HG03342 (cell line): ENCODE results near the gene GHITM.
"Not testable (repeated sequence)": the region's sequence is repeated elsewhere in the genome, so short reads cannot be mapped to it uniquely, and the experiment has no call there.

Source experiments
- ATAC-seq: cut with Tn5 transposase; IDR thresholded peaks from one replicate; pipeline ENCODE4 v1.9.1; 2021; ENCODE audit warnings: mild to moderate bottlenecking, moderate library complexity; ENCODE audit not compliant: unreplicated experiment

The GHITM gene

GRCh38 chr10:84139126-84140035 is at the start of gene GHITM:
GHITM (plus strand) TSS chr10:84139509; CDS start chr10:84141501, 1,992 bp downstream.
- peak; percentile 99 for ATAC-seq

- ATAC-seq = no peak
These were observed 43.4 kb upstream of the GHITM start for GRCh38 chr10:84095811-84096497.

- no peak for ATAC-seq
These were observed 41.4 kb upstream of the GHITM start for GRCh38 chr10:84097787-84098353.

DNA sequence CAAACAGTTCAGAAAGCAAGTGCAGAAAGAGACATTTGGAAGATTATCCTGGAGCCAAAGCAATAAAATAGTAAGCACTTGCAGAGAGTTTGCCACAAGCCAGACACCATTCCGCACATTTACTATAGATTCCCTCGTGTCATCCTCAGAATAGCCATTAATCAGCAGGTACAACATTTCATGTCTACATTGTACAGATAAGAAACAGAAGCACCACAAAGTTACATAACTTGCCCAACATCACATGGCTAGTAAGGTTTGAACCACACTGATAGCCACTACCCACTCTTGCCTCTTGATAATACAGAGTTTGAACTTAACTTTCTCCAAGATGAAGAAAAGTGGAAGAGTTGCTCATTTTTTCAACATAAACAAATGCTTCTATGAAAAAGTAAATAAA is 40.6 kb upstream of the GHITM start:
- no peak for ATAC-seq

DNA sequence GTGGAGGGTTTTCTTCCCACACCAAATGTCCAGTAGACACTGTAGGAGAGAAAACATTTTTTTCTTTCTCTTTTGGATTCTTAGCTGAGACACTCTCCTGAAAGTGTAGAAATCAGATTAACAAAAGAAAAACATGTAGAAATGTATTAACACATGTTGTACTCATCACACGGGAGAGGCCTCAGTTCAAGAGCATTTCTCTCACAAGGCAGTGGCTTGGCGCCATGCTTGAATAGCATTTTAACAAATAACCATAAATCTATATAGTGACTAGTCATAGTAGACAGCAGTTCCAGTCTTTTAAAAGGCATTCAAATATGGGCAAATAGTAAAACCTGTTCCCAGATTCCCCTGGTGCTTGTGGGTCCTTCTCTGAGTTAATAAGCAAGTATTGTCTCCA is 38.3 kb upstream of the GHITM start:
- no peak for ATAC-seq

- no peak for ATAC-seq
These were observed 30.5 kb upstream of the GHITM start for GRCh38 chr10:84108797-84109196.

DNA sequence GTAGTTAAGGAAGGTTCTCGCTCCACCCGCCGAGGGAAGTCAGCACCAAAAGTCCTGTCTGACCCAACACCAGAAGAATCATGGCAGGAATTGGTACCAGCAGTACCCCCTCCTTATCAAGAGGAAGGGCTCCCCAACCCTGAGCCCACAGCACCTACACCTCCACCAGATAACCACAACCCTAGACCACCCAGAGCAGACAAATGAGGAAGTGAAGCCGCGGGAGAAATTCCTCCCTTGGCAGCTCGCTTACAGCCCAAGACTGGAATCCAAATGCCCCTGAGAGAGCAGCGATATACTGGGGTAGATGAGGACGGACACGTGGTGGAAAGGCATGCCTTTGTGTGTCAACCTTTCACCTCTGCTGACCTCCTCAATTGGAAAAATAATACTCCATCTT is 29.5 kb upstream of the GHITM start:
- not testable (repeated sequence) for ATAC-seq

GRCh38 chr10:84113468-84113867 is 25.8 kb upstream of the GHITM start:
- ATAC-seq = not testable (repeated sequence)

- ATAC-seq = no peak
These were observed 25.1 kb upstream of the GHITM start for GRCh38 chr10:84114088-84114667.

- ATAC-seq = not testable (repeated sequence)
These were observed 22.1 kb upstream of the GHITM start for GRCh38 chr10:84117204-84117603.

DNA sequence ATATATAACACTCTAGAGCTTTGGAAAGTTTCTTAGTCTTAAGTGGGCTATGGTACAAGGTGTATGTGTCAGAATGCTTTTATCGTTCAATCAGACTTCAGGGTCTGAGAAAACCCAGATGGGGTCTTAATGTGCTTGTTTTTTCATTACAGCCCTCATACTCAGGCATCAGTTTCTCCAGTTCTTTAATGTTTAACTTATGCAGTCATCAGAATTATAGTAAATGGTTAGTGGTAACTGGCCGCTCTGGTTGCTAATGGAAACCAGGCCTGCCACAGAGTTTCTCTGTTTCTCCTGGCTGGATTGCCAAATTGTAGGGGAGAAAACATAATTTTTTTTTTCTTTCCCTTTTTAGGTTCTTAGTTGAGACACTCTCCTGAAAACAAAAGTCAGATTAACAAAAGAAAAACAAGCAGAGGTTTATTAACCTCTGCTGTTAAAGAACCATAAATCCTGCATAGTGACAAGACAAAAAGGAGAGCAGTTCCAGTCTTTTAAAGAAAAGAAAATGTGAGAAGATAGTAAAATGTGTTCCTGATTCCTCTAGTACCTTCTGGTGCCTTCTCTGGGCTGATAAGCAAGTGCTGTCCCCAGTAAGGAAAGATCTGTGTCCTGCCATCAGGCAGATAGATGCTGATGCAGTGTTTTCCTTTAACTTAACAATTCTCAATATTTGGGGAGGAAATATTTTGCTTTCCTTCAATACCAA is 21.5 kb upstream of the GHITM start:
- no peak for ATAC-seq

- ATAC-seq = no peak
These were observed 20.8 kb upstream of the GHITM start for GRCh38 chr10:84118395-84119006.

DNA sequence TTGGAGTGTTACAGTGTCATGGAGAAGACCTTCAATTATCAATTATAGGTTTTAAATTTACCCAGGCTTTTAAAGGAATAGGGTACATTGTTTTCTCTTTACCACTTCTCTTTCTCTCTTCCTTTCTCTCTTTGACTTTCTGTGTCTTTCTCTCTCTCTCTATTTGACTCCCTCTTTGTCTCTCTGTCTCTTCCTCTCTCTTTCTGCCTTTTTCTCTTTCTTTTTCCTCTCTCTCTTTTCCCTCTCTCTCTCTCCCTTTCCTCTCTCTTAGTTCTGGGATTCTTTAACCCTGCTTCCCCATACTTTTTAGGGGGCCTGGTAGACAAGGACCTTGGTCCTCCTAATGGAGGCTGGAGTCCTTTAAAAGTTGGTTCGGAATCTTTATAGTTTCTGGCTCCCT is 15.9 kb upstream of the GHITM start:
- ATAC-seq = no peak

DNA sequence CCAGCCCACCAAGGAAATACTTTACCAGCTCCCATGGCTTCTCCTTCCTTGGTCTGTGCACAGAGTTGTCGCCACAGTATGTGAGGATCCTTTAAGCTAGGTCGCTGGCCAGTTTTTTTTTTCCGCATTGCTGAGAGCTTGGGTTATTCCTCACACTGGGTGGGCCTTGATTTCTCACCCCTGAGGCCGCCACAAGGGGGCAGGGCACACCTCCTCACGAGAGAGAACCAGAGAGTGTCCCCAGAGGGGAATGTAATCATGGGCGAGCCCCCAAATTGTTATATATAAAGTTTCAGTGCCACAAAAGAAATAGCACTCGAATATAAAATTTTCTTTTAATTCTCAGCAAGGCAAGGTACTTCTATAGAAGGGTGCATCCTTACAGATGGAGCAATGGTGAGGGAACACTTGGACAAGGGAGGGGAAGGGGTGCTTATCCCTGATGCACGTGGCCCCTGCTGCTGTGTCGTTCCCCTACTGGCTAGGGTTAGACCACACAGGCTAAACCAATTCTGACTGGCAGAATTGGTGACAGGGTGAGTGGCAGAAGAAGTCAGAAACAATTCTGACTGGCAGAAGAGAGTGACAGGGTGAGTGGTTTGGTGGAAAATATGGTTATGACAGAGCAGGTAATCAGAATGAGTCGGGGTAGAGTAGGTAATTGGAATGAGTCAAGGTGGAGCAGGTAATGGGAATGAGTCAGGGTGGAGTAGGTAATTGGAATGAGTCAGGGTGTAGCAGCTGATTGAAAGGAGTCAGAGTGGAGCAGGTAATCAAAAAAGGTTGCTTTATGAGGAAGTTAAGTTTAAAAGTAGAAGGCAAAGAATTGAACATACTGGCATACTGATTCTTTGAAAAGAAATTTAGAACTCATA is 13.2 kb upstream of the GHITM start:
- not testable (repeated sequence) for ATAC-seq

- no peak for ATAC-seq
These were observed 12.5 kb upstream of the GHITM start for GRCh38 chr10:84126785-84127167.

DNA sequence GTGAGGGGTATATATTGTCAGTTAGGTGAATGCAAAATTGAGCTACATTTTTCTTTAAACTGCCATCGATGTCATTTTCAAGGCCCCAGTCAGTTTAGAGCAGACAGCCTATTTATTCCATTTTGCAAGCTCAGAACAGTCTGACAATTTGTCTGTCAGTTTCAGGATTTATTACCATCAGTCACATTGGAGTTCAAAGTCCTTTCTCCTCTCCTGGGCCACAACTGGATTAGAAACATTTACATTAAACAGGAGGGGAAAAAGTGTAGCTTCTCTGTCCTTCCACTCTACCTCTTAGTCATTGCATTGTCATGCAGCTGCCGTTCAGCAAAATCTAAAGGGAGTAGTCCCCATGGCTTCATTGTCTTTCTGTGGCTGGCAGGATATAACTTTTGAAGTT is 3.5 kb upstream of the GHITM start:
- ATAC-seq = no peak

DNA sequence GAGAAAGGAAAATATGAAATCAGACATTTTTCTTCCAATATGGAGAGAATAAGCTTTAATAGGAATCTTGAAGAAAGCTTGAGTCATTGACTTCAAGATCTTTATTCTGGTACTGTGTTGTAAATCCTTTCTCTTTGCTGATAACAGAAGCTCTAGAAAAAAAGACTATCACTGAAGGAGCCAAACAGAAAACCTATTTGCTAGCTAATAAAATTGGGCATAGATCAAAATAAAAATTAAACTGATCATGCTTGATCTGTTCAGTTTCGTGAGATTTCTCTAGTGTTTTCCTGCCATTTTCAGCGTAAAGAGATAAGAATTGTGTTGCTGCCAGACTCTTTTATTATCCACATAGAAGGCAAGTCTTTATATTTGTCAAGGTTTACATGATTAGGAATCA is 1.5 kb upstream of the GHITM start:
- ATAC-seq = no peak

- ATAC-seq = no peak
These were observed 707 bp upstream of the GHITM start for GRCh38 chr10:84138478-84139125.

DNA sequence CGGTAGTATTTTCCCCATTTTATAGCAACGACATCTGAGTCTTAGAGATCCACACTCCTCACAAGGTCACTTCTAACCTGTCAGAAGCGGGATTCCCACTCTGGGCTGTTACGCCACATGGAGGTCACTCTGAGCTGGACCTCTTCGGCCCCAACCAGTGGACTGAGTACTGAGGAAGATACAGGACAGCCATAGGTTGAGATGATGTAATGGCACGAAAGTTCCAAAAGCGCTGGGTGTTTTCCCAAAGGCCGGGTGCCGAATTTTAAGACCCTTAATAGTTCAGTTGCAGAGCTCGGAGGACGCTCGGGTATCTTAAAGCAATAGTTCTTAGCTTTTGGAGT is 699 bp downstream of the GHITM start:
- ATAC-seq = no peak
